Adrenal gland (tissue), 5 donors: ENCODE measurements around the gene PPIL4.

Experiments
- POLR2A ChIP-seq, 2 donors: fragments of 450-650 bp; IDR thresholded peaks; one replicate each; pipeline ENCODE4 v1.6.1; 2017; ENCODE audit warnings: antibody characterized with exemption in 2 of 2, mild to moderate bottlenecking in 2 of 2, moderate library complexity in 1 of 2
- TF ChIP-seq, protein P1 (sequence below), 6 experiments: fragments of 450-650 bp in 4 of 6; fragments of 200-600 bp in 2 of 6; sonication (generic) in 1 of 6; IDR thresholded peaks; 1 replicate in 5 of 6; 2 replicates in 1 of 6; pipeline versions ENCODE4 v1.5.1 to v1.8.0; 2016 to 2021; ENCODE audit warnings: antibody characterized with exemption in 6 of 6, mild to moderate bottlenecking in 2 of 6, moderate library complexity in 1 of 6
- donor health status: DM: no; HTN: no; CAD: no.

- TF ChIP-seq POLR2A (IDR thresholded peaks at IDR 0.05): no peak
- TF ChIP-seq, protein P1, sequence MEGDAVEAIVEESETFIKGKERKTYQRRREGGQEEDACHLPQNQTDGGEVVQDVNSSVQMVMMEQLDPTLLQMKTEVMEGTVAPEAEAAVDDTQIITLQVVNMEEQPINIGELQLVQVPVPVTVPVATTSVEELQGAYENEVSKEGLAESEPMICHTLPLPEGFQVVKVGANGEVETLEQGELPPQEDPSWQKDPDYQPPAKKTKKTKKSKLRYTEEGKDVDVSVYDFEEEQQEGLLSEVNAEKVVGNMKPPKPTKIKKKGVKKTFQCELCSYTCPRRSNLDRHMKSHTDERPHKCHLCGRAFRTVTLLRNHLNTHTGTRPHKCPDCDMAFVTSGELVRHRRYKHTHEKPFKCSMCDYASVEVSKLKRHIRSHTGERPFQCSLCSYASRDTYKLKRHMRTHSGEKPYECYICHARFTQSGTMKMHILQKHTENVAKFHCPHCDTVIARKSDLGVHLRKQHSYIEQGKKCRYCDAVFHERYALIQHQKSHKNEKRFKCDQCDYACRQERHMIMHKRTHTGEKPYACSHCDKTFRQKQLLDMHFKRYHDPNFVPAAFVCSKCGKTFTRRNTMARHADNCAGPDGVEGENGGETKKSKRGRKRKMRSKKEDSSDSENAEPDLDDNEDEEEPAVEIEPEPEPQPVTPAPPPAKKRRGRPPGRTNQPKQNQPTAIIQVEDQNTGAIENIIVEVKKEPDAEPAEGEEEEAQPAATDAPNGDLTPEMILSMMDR (IDR thresholded peaks at IDR 0.05): no peak
Observed at GRCh38 chr6:149480502-149481280, 65.2 kb downstream of the PPIL4 start.
